LoVo (cell line): ENCODE data around the gene ALG1L2.
"Not testable (repeated sequence)": the region's sequence is repeated elsewhere in the genome, so short reads cannot be mapped to it uniquely, and the experiment has no call there.

Source experiments
- DNase-seq: peaks from one replicate; pipeline ENCODE4 v3.0.0-alpha.2; 2016; ENCODE audit warnings: low spot score

ALG1L2 gene

DNA sequence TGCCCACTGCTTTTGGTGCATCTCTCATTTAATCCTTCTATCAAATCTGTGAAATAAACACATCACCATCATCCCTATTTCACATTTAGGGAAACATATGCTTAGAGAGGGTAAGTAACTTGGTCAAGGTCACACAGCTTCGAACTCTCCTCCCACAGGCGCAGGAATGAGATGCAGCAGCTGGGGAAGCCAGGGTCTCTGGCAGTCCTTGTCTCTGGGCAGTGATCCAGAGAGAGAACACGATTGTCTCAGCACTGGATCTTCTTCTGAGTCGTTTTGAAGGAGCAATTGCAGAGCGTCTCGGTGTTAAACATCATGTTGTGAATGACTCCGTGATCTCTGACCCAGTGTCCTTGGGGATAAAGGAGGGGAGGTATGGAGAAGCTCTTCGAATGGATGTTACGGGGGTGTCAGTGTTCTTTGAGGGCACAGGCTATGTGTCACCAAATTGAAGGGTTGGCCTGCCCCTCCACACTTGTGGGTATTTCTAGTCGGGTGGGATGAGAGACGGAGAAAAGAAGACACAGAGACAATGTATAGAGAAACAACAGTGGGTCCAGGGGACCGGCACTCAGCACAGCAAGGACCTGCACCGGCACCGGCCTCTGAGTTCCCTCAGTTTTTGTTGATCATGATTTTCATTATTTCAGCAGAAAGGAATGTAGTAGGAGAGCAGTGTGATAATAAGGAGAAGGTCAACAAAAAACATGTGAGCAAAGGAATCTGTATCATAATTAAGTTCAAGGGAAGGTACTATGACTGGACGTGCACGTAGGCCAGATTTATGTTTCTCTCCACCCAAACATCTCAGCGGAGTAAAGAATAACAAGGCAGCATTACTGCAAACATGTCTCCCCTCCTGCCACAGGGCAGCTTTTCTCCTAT lies 41.5 kb downstream of the ALG1L2 start:
- DNase-seq = not testable (repeated sequence)

DNA sequence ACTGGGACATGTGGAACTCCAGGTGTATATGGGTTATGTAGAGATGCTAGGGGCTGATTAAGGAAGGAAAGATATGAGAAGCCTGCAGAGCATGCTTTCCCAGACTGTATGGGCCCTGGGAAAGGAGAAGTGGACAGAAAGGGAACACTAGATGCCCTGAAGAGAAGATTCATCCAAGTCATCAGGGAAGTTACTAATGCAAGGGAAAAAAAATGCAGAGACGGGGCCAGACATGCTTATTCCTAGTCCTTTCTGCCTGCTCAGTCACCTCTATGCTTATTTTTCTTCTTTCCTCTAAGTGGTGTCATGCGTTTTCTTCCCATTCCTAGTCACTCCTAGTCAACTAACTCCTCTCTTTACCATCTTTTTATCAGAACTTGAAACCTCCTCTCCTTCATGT lies 43.8 kb downstream of the ALG1L2 start:
- DNase-seq = not testable (repeated sequence)

DNA sequence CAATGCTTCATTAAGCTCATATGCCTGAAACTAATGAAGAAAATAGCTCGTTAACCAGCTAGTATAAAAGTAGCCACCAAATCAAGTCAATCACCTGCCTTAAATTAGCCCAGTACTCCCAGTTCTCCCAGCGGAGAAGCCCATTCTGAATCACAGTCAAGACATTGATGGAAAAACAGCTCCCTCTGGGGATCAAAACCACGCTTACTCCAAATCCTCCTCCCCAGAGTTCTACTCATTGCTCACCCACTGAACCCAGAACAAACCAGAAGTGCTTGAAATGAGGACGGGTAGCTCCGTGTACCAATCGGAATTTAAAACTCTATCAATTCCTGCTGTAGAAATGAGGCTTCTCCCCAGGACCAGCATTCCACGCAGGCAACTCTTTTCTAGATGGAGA lies 54.7 kb downstream of the ALG1L2 start:
- DNase-seq = not testable (repeated sequence)

DNA sequence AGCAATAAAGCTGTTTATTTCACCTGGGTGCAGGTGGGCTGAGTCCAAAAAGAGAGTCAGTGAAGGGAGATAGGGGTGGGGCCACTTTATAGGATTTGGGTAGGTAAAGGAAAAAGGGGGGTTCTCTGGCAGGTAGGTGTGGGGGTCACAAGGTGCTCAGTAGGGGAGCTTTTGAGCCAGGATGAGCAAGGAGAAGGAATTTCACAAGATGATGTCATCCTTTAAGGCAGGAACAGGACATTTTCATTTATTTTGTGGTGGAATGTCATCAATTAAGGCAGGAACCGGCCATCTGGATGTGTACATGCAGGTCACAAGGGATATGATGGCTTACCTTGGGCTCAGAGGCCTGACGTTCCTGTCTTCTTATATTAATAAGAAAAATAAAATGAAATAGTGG lies 56.1 kb downstream of the ALG1L2 start:
- not testable (repeated sequence) for DNase-seq

DNA sequence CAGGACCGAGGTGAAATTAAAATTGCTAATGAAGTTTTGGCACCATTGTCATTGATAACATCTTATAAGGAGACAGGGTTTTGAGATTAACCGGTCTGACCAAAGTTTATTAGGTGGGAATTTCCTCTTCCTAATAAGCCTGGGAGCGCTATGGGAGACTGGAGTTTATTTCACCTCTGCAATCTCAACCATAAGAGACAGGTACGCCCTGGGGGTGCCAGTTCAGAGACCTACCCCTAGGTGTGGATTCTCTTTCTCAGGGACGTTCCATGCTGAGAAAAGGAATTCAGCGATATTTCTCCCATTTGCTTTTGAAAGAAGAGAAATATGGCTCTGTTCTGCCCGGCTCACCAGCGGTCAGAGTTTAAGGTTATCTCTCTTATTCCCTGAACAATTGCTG lies 57.4 kb downstream of the ALG1L2 start:
- not testable (repeated sequence) for DNase-seq

DNA sequence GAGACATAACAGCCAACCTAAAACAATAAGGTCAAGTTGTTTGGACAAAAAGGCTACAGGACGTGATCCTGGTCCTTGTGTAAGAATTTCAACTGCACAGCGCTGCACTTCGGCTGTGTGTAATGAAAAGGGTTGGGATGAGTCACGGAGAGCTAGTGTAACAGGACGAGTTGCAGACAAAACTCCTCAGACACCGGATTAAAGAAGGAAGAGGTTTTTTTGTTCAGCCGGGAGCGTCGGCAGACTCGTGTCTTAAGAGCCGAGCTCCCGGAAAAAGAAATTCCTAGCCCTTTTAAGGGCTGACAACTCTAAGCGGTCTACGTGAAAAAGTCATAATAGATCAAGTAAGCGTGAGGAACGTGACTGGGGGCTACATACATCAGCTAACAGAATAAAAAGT lies 59.1 kb downstream of the ALG1L2 start:
- not testable (repeated sequence) for DNase-seq

DNA sequence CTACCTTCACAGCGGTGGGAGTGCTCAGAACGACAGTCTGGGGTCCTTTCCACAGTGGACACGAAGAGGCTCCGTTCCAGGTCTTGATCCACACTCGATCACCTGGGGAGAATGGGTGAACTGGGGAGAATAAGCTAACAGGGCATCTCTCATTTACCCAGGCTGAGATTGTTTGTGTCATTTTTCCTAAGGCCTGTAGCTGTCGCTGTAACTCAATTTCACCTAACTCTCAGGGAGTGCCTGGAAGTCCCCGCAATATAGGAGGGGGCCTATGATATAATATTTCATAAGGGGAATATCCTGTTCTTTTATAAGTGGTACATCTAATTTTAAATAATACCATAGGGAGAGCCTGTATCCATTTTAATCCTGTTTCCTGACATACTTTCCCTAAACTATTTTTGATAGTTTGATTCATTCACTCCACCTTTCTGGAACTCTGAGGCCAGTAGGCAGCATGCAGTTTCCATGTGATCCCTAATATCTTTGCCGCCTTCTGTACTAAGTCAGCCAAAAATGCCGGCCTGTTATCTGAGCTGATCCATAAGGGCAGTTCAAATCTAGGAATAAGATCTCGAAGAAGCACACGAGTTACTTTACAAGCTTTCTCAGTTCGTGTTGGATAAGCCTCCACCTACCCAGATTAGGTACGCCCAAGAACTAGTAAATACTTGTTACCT lies 62.2 kb downstream of the ALG1L2 start:
- not testable (repeated sequence) for DNase-seq

DNA sequence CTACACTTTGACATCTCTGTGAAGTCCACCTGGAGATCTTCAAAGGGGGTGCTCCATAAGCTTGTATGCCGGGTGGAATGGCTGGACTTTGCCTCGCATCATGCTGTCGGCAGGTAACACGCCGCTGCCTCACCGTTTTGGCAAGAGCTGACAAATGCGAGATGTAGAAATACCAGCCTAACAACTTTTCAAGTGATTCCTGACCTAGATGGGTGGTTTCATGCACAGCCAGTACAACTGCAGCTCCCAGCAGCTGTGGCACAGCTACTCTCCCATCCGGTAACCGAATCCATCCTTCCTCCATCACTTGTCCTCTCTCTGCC lies 62.7 kb downstream of the ALG1L2 start:
- DNase-seq = peak; percentile 1

DNA sequence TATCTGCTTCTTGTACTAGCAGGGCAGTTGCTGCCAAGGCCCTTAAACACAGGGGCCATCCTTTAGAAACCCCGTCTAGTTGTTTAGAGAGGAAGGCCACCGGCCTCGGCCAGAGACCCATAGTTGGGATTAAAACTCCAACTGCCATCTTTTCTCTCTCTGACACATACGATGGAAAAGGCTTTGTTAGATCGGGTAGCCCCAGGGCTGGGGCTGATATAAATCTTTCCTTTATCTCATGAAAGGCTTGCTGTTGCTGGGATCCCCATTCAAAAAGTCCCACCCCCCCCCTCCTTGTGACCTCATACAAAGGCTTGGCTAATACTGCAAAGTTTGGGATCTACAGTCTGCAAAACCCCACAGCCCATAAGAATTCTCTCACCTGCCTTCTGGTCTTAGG lies 63.8 kb downstream of the ALG1L2 start:
- DNase-seq = not testable (repeated sequence)

DNA sequence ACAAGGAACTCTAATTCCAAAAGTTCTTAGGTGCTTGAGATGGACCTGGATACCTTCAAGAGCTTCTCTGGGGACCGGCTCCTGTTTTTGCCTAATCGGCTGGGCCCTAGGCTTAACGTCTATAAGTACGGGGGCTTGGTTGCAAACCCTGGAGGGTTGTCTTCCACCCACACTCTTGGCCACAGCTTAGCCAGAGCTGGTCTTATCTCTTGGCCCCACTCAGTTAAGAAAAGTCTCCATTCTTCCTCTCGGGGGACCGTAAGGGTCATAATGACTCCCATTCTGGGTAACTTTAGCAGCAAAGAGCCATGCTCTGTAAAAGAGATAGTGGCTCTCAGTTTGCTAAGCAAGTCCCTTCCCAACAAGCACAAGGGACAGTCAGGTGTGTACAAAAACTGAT lies 64.8 kb downstream of the ALG1L2 start:
- DNase-seq = not testable (repeated sequence)
